Esophagus muscularis mucosa (tissue), 4 donors: Measurements from ENCODE around the gene ME1. TPM values are rescaled to one million over a fixed set of nuclear protein-coding genes. Genes with fewer than 3 reads are reported as not detected.

ENCODE experiments used
- DNase-seq: peaks from one replicate; pipeline ENCODE4 v3.0.0-alpha.2; 2017; ENCODE audit errors: extremely low spot score
- H3K27ac ChIP-seq, 4 donors: fragments of 200-600 bp; sonication (generic); replicated peaks in 1 of 4; 1 replicate in 3 of 4; 2 replicates in 1 of 4; pipeline ENCODE4 v1.5.1; 2016 to 2019; ENCODE audit warnings: mild to moderate bottlenecking in 1 of 4
- H3K27me3 ChIP-seq, 4 donors: fragments of 200-600 bp; sonication (generic); one replicate each; pipeline versions ENCODE4 v1.5.1 to v1.6.0; 2016 to 2019
- H3K36me3 ChIP-seq, 4 donors: fragments of 200-600 bp; sonication (generic); one replicate each; pipeline ENCODE4 v1.5.1; 2016 to 2019
- H3K4me1 ChIP-seq, 4 donors: fragments of 200-600 bp; sonication (generic); one replicate each; pipeline ENCODE4 v1.5.1; 2016 to 2019
- H3K4me3 ChIP-seq, 4 donors: fragments of 200-600 bp; sonication (generic); 1 replicate in 2 of 4; 2 replicates in 2 of 4; pipeline ENCODE4 v1.5.1; 2016 to 2019; ENCODE audit warnings: mild to moderate bottlenecking in 4 of 4, moderate library complexity in 1 of 4
- H3K9me3 ChIP-seq, 4 donors: fragments of 200-600 bp; sonication (generic); 1 replicate in 3 of 4; 2 replicates in 1 of 4; pipeline ENCODE4 v1.5.1; 2016 to 2019
- EP300 ChIP-seq: sonication (generic); formaldehyde crosslinking; IDR thresholded peaks from one replicate; pipeline ENCODE4 v1.6.1; 2017; ENCODE audit warnings: antibody characterized with exemption
- POLR2A ChIP-seq: fragments of 450-650 bp; IDR thresholded peaks from one replicate; pipeline ENCODE4 v1.6.1; 2017; ENCODE audit warnings: antibody characterized with exemption, moderate library complexity, mild to moderate bottlenecking, low read depth
- POLR2AphosphoS5 ChIP-seq, 2 donors: sonication (generic); formaldehyde crosslinking; IDR thresholded peaks; one replicate each; pipeline ENCODE4 v1.6.1; 2017; ENCODE audit warnings: antibody characterized with exemption in 2 of 2
- WGBS: methylation state at CpG from one replicate; pipeline ENCODE4 v1.1.5; 2018; 5-methylcytosine and 5-hydroxymethylcytosine counted together
- intact Hi-C: fragments of 100-400 bp; cut with DNase I; formaldehyde crosslinking; loops from one replicate; pipeline ENCODE4 v1.15.1; 2023
- total RNA-seq, 4 donors: library from RNA; depleted of rRNA; stranded (reverse); fragments of >200 nt; gene quantifications; one replicate each; pipeline versions ENCODE4 v1.1.0 to v1.2.1, GENCODE V29; 2016
- TF ChIP-seq, protein P1 (sequence below), 3 experiments: fragments of 200-600 bp in 2 of 3; fragments of 450-650 bp in 1 of 3; sonication (generic) in 2 of 3; IDR thresholded peaks; one replicate each; pipeline ENCODE4 v1.5.1; 2017 to 2019; ENCODE audit warnings: antibody characterized with exemption in 3 of 3, mild to moderate bottlenecking in 2 of 3, moderate library complexity in 1 of 3

ME1 gene
- total RNA-seq, 4 donors from 2014 or later: 15.6 to 25.7 (median 19.3) TPM

DNA sequence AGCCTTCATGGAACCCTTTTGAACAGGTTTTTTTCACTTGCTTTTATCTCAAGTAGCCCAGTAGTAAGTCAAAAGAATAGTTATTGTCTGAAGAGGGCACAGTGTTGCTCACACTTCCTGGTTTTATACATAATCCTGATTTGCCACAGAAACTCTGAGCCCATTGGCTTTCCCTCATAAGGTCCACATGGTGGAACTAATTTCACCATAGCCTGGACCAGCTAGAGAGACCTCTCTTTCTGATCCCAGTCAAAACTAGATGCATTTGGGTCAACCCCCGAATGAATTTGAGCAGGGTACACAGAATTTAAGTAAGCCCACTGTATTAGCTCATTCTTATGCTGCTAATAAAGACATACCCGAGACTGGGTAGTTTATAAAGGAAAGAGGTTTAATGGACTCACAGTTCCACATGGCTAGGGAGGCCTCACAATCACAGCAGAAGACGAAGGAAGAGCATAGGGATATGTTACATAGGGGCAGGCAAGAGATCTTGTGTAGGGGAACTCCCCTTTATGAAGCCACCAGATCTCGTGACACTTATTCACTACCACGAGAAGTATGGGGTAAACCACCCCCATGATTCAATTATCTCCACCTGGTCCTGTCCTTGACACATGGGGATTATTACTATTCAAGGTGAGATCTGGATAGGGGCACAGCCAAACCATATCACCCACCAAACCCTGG is 231.5 kb downstream of the ME1 start:
- H3K4me1 ChIP-seq: peaks cover 3 to 9% (median 7%) of the 10 kb centered on the region in 4 donors
- H3K36me3 ChIP-seq: peaks cover 0 to 24% (median 9%) of the 10 kb centered on the region in 4 donors
- no peaks in the 10 kb centered on the region for H3K27me3 ChIP-seq
- DNase-seq: no peak
- WGBS: 87% methylated on average over 5 of the region's 5 CpGs
- no peak for TF ChIP-seq POLR2A
- no peak for TF ChIP-seq EP300
- TF ChIP-seq POLR2AphosphoS5 (IDR thresholded peaks at IDR 0.05): no peak
- TF ChIP-seq, protein P1, sequence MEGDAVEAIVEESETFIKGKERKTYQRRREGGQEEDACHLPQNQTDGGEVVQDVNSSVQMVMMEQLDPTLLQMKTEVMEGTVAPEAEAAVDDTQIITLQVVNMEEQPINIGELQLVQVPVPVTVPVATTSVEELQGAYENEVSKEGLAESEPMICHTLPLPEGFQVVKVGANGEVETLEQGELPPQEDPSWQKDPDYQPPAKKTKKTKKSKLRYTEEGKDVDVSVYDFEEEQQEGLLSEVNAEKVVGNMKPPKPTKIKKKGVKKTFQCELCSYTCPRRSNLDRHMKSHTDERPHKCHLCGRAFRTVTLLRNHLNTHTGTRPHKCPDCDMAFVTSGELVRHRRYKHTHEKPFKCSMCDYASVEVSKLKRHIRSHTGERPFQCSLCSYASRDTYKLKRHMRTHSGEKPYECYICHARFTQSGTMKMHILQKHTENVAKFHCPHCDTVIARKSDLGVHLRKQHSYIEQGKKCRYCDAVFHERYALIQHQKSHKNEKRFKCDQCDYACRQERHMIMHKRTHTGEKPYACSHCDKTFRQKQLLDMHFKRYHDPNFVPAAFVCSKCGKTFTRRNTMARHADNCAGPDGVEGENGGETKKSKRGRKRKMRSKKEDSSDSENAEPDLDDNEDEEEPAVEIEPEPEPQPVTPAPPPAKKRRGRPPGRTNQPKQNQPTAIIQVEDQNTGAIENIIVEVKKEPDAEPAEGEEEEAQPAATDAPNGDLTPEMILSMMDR (IDR thresholded peaks at IDR 0.05): no peak
- H3K27ac ChIP-seq: no peak overlapping the region
- no peak overlapping the region for H3K4me3 ChIP-seq
- intact Hi-C loops: loop anchor here (10.0 kb wide), 1 partner anchor 135 kb away; the partner anchor contains the start of genes DOP1A and UBE3D
- no peaks in the 10 kb centered on the region for H3K9me3 ChIP-seq

- 84% methylated on average over 4 of the region's 4 CpGs for WGBS
- TF ChIP-seq, protein P1 (IDR thresholded peaks at IDR 0.05): no peak
- TF ChIP-seq EP300 (no peak), POLR2AphosphoS5 (IDR thresholded peaks at IDR 0.05) (no peak), POLR2A (no peak)
- H3K27ac ChIP-seq: no peak overlapping the region
- no peaks in the 10 kb centered on the region for H3K27me3 ChIP-seq
- intact Hi-C loops: loop anchor here (10.0 kb wide), 1 partner anchor 134 kb away; the partner anchor contains the start of genes DOP1A and UBE3D
- H3K4me1 ChIP-seq: peaks cover 8 to 14% (median 12%) of the 10 kb centered on the region in 4 donors
- peaks cover 0 to 24% (median 9%) of the 10 kb centered on the region in 4 donors for H3K36me3 ChIP-seq
- no peak for DNase-seq
- no peak overlapping the region for H3K4me3 ChIP-seq
- no peaks in the 10 kb centered on the region for H3K9me3 ChIP-seq
Observed at GRCh38 chr6:83198486-83199172, 232.2 kb downstream of the ME1 start.

- intact Hi-C loops: loop anchor here (10.0 kb wide), 1 partner anchor 129 kb away; the partner anchor contains the start of genes DOP1A and UBE3D
- Histone ChIP-seq H3K27me3 (no peaks in the 10 kb centered on the region), H3K27ac (peak overlapping the region; percentile 86 to 91 (median 90)), H3K9me3 (no peaks in the 10 kb centered on the region), H3K4me3 (peak overlapping the region; percentile 94 to 100 (median 97)), H3K36me3 (peaks cover 0 to 24% (median 9%) of the 10 kb centered on the region in 4 donors), H3K4me1 (peaks cover 8 to 36% (median 33%) of the 10 kb centered on the region in 4 donors)
- TF ChIP-seq EP300 (no peak), POLR2AphosphoS5 (IDR thresholded peaks at IDR 0.05) (no peak), POLR2A (no peak)
- TF ChIP-seq, protein P1 (IDR thresholded peaks at IDR 0.05): no peak
- 4% methylated on average over 31 of the region's 44 CpGs for WGBS
- DNase-seq: no peak
Observed at GRCh38 chr6:83193747-83194566, 236.9 kb downstream of the ME1 start.

DNA sequence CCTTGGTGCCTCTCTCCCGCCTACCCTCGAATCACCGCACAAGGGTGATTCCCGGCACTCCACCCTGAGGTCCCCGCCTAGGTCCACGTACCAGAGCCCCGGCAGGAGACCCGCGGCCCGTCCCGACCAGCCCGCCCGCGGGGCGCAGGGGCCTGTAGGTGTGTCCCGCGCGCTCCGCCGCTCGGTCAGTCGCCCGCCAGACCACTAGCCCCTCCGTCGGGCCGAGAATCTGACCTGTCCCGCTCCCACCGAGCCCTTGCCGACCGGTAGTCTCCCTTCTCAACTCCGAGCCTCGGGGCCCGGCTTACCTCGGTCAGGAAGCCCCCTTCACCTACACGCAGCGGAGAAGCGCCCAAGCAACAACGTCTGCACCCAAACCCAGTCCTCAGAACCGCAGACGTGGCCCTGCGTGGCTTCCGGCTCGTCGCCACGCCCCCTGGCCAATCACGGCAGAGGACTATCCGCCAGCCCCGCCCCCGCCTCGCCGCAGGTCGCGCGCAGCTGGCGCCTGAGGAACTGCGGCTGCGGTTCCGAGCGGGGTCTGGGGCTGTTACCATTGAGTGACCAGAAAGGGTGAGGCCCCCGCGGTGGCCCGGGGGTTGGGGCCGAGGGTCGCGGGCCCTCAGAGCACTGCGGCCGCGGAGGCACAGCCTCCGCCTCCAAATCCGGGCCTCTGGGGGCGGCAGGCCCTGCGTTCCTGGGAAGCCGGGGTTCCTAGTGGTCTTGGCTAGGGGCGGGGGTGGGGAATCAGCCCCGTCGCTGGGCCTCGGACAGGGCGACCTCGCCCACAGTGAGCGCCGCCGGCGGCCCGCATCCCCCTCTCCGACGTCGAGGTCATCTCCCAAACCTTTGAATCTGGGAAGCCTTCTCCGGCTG is 237.7 kb downstream of the ME1 start, which contains the start of the genes PGM3 and RWDD2A:
PGM3 (minus strand) TSS at position 395 of the 876 bp plus-strand sequence. CDS start 2,253 bp downstream, outside the sequence.
RWDD2A (plus strand) TSS at position 487 of the 876 bp plus-strand sequence. CDS start 1,095 bp downstream, outside the sequence.
- WGBS: 0% methylated on average over 18 of the region's 88 CpGs
- intact Hi-C loops: loop anchor here (10.0 kb wide), 1 partner anchor 128 kb away; the partner anchor contains the start of genes DOP1A and UBE3D

More for the DNA sequence above, 237.7 kb downstream of the ME1 start, which contains the start of the genes PGM3 and RWDD2A:
- no peaks in the 10 kb centered on the region for H3K9me3 ChIP-seq
- H3K4me3 ChIP-seq: peak within 1 kb of the TSS; percentile 94 to 100 (median 97)
- DNase-seq: peak; percentile 96
- H3K36me3 ChIP-seq: peaks cover 0 to 30% (median 12%) of the 10 kb centered on the region in 4 donors
- H3K27me3 ChIP-seq: no peaks in the 10 kb centered on the region
- TF ChIP-seq, protein P1 (IDR thresholded peaks at IDR 0.05): peak in 1 of 3 experiments; percentile 29
- TF ChIP-seq POLR2A (peak; percentile 74), EP300 (no peak), POLR2AphosphoS5 (IDR thresholded peaks at IDR 0.05) (peak; percentile 93 to 95)
- peak within 1 kb of the TSS; percentile 86 to 91 (median 90) for H3K27ac ChIP-seq
- H3K4me1 ChIP-seq: peaks cover 8 to 36% (median 33%) of the 10 kb centered on the region in 4 donors
